Caco-2 (cell line): ENCODE measurements around the gene ZNF761. TPM values are rescaled to one million over a fixed set of nuclear protein-coding genes. Genes with fewer than 3 reads are reported as not detected.
"Not testable (repeated sequence)": the region's sequence is repeated elsewhere in the genome, so short reads cannot be mapped to it uniquely, and the experiment has no call there.

Experiments
- BruUV-seq: library from RNA; stranded (reverse); fragments of 400-500 nt; replicated peaks from 2 replicates; lab custom pipeline; 2021; lab: Mats Ljungman, UMichigan
- CTCF ChIA-PET: fragments of 300-600 bp; sonication (Branson Sonifier 250); formaldehyde crosslinking; loops from one replicate; lab custom pipeline; 2022; ENCODE audit warnings: antibody characterized with exemption; lab: Charles Lee
- POLR2A ChIA-PET: fragments of 300-600 bp; sonication (Branson Sonifier 250); formaldehyde crosslinking; loops from one replicate; lab custom pipeline; 2022; ENCODE audit warnings: antibody characterized with exemption; lab: Charles Lee
- DNase-seq, 2 experiments: peaks; one replicate each; pipeline versions ENCODE4 v3.0.0 to v3.0.0-alpha.2; 2020 to 2022
- H3K27me3 ChIP-seq: replicated peaks from 2 replicates; pipeline ENCODE4 v1.6.0; 2011; ENCODE audit warnings: low read length; ENCODE audit not compliant: control insufficient read depth, insufficient read depth
- H3K36me3 ChIP-seq: 2 replicates; pipeline ENCODE4 v1.5.1; 2011; ENCODE audit warnings: low read length; ENCODE audit not compliant: control insufficient read depth, insufficient read depth
- H3K4me1 ChIP-seq: fragments of 250-450 bp; sonication (Bioruptor Pico); 2 replicates; pipeline ENCODE4 v1.5.1; 2020; ENCODE audit warnings: mild to moderate bottlenecking
- H3K4me3 ChIP-seq: 2 replicates; pipeline ENCODE4 v1.5.1; 2011; ENCODE audit warnings: low read depth, mild to moderate bottlenecking, control low read depth, low read length
- H3K9me3 ChIP-seq: fragments of 250-450 bp; sonication (Bioruptor Pico); 2 replicates; pipeline ENCODE4 v1.5.1; 2020; ENCODE audit warnings: mild to moderate bottlenecking, moderate library complexity
- H3K27ac Mint-ChIP-seq: one replicate; pipeline ENCODE4 v1.8.0; 2022; ENCODE audit warnings: mixed read lengths; ENCODE audit not compliant: unreplicated experiment
- H3K27me3 Mint-ChIP-seq: one replicate; pipeline ENCODE4 v1.8.0; 2022; ENCODE audit warnings: mixed read lengths; ENCODE audit not compliant: insufficient read depth, unreplicated experiment
- H3K36me3 Mint-ChIP-seq: one replicate; pipeline ENCODE4 v1.8.0; 2022; ENCODE audit warnings: mild to moderate bottlenecking, mixed read lengths; ENCODE audit not compliant: insufficient read depth, unreplicated experiment
- H3K4me1 Mint-ChIP-seq: one replicate; pipeline ENCODE4 v1.8.0; 2022; ENCODE audit warnings: low read depth, mixed read lengths; ENCODE audit not compliant: unreplicated experiment
- H3K4me3 Mint-ChIP-seq: one replicate; pipeline ENCODE4 v1.8.0; 2022; ENCODE audit warnings: mild to moderate bottlenecking, moderate library complexity, mixed read lengths; ENCODE audit not compliant: unreplicated experiment
- H3K9me3 Mint-ChIP-seq: one replicate; pipeline ENCODE4 v1.8.0; 2022; ENCODE audit warnings: mixed read lengths; ENCODE audit not compliant: unreplicated experiment
- intact Hi-C: fragments of 100-400 bp; cut with micrococcal nuclease; formaldehyde crosslinking; loops from one replicate; pipeline ENCODE4 v1.10.0; 2022; ENCODE audit not compliant: unreplicated experiment
- total RNA-seq: library from RNA; stranded (reverse); gene quantifications from 2 replicates; pipeline ENCODE4 v1.2.3, GENCODE V29; 2022
- TF ChIP-seq, protein P1 (sequence below), 2 experiments: fragments of 200-600 bp in 1 of 2; IDR thresholded peaks; 1 replicate in 1 of 2; 2 replicates in 1 of 2; pipeline versions ENCODE4 v1.5.1 to v1.8.0; 2011 to 2022; ENCODE audit warnings: antibody characterized with exemption in 1 of 2, control low read depth in 1 of 2, inconsistent platforms in 1 of 2, low read depth in 1 of 2, low read length in 1 of 2, mild to moderate bottlenecking in 1 of 2, moderate library complexity in 1 of 2; ENCODE audit not compliant: insufficient read depth in 1 of 2, severe bottlenecking in 1 of 2, unreplicated experiment in 1 of 2

The ZNF761 gene
- total RNA-seq, 1 experiment from 2014 or later, result 20.0 TPM

- CTCF ChIA-PET, result no interaction called here
- BruUV-seq, result no TSS peak
These were observed 24.0 kb downstream of the ZNF761 start for GRCh38 chr19:53455828-53456227.

DNA sequence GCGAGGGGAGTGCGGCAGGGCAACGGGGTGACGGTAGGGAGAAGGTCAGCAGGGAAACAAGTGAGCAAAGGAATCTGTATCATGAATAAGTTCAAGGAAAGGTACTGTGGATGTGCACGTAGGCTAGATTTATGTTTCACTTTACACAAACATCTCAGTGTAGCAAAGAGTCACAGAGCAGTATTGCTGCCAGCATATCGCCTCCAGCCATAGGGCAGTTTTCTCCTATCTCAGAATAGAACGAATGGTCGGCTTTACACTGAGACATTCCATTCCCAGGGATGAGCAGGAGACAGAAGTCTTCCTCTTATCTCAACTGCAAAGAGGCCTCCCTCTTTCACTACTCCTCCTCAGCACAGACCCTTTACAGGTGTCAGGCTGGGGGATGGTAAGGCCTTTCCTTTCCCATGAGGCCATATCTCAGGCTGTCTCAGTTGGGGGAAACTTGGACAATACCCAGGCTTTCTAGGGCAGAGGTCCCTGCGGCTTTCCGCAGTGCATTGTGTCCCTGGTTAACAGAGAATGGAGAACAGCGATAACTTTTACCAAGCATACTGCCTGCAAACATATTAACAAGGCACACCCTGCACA lies 28.4 kb downstream of the ZNF761 start:
- BruUV-seq, CTCF ChIA-PET, POLR2A ChIA-PET, H3K27me3 Mint-ChIP-seq, H3K4me3 ChIP-seq, intact Hi-C loops, H3K36me3 ChIP-seq, H3K27me3 ChIP-seq, H3K4me1 ChIP-seq, H3K27ac Mint-ChIP-seq: not testable (repeated sequence)
- H3K4me1 Mint-ChIP-seq, result peaks cover 11% of the 10 kb centered on the region
- H3K4me3 Mint-ChIP-seq, result peak overlapping the region; percentile 20
- peak in 1 of 2 experiments; percentile 53 for DNase-seq
- H3K36me3 Mint-ChIP-seq, result peaks cover 55% of the 10 kb centered on the region
- peaks cover 73% of the 10 kb centered on the region for H3K9me3 Mint-ChIP-seq
- H3K9me3 ChIP-seq, result peaks cover 47% of the 10 kb centered on the region

More at GRCh38 chr19:53455828-53456227, 24.0 kb downstream of the ZNF761 start:
- Histone ChIP-seq H3K36me3 (peaks cover 6% of the 10 kb centered on the region), H3K4me1 (0 out of 2 replicates have a peak, but pooled peaks cover 4% of the 10 kb centered on the region), H3K4me3 (no peak overlapping the region), H3K9me3 (peaks cover 56% of the 10 kb centered on the region), H3K27me3 (no peaks in the 10 kb centered on the region)
- Mint-ChIP-seq H3K9me3 (peaks cover 56% of the 10 kb centered on the region), H3K27me3 (no peaks in the 10 kb centered on the region), H3K36me3 (peaks cover 91% of the 10 kb centered on the region), H3K4me3 (no peak overlapping the region), H3K4me1 (peaks cover 6% of the 10 kb centered on the region), H3K27ac (no peak overlapping the region)
- no peak for DNase-seq
- POLR2A ChIA-PET, result no interaction called here
- intact Hi-C loops, result no loop called here
- TF ChIP-seq, protein P1, sequence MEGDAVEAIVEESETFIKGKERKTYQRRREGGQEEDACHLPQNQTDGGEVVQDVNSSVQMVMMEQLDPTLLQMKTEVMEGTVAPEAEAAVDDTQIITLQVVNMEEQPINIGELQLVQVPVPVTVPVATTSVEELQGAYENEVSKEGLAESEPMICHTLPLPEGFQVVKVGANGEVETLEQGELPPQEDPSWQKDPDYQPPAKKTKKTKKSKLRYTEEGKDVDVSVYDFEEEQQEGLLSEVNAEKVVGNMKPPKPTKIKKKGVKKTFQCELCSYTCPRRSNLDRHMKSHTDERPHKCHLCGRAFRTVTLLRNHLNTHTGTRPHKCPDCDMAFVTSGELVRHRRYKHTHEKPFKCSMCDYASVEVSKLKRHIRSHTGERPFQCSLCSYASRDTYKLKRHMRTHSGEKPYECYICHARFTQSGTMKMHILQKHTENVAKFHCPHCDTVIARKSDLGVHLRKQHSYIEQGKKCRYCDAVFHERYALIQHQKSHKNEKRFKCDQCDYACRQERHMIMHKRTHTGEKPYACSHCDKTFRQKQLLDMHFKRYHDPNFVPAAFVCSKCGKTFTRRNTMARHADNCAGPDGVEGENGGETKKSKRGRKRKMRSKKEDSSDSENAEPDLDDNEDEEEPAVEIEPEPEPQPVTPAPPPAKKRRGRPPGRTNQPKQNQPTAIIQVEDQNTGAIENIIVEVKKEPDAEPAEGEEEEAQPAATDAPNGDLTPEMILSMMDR (IDR thresholded peaks at IDR 0.05; ENCODE audit: insufficient read depth in 1 of 2, low read depth in 1 of 2, low read length in 1 of 2, severe bottlenecking in 1 of 2, unreplicated experiment in 1 of 2), result no peak

DNA sequence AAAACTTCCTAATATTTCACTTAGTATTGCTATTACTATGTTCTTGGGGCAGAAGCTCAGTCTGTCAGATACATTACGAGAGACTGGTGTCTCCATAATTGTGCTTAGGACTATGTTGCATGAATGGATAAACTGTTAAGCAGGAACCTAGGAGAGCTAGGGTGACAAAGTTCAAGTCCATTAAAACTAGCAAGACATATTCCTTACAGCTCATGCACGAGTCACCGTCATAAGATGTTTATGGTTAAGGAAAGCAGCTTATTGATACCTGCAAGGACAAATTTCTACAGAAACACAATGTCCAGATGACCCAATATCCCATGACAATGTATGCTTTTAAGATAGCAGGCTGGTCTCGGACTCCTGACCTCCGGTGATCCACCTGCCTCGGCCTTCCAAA lies 30.1 kb downstream of the ZNF761 start:
- H3K9me3 Mint-ChIP-seq, result peaks cover 68% of the 10 kb centered on the region
- Histone ChIP-seq H3K9me3 (peaks cover 41% of the 10 kb centered on the region), H3K4me3 (no peak overlapping the region), H3K27me3 (no peaks in the 10 kb centered on the region), H3K36me3 (no peaks in the 10 kb centered on the region), H3K4me1 (0 out of 2 replicates have a peak, but pooled peaks cover 4% of the 10 kb centered on the region)
- BruUV-seq, result no TSS peak
- DNase-seq, result no peak
- ChIA-PET POLR2A (no interaction called here), CTCF (no interaction called here)
- no peaks in the 10 kb centered on the region for H3K27me3 Mint-ChIP-seq
- intact Hi-C loops, result no loop called here
- no peak overlapping the region for H3K27ac Mint-ChIP-seq
- H3K4me3 Mint-ChIP-seq, result no peak overlapping the region
- peaks cover 11% of the 10 kb centered on the region for H3K4me1 Mint-ChIP-seq
- TF ChIP-seq, protein P1 (IDR thresholded peaks at IDR 0.05; ENCODE audit: insufficient read depth in 1 of 2, low read depth in 1 of 2, low read length in 1 of 2, severe bottlenecking in 1 of 2, unreplicated experiment in 1 of 2), result no peak
- H3K36me3 Mint-ChIP-seq, result peaks cover 39% of the 10 kb centered on the region
